Ishikawa (cell line): ENCODE measurements around the gene PDE4D.

Experiments used
- CEBPB ChIP-seq: IDR thresholded peaks from 2 replicates; pipeline ENCODE4 v1.6.1; 2012
- CREB1 ChIP-seq: IDR thresholded peaks from 2 replicates; pipeline ENCODE4 v1.6.1; 2012; ENCODE audit warnings: low read depth
- EGR1 ChIP-seq: IDR thresholded peaks from 2 replicates; pipeline ENCODE4 v1.6.1; 2012
- EP300 ChIP-seq: IDR thresholded peaks from 2 replicates; pipeline ENCODE4 v1.6.1; 2012; ENCODE audit warnings: borderline replicate concordance
- FOXM1 ChIP-seq: IDR thresholded peaks from 2 replicates; pipeline ENCODE4 v1.6.1; 2012; ENCODE audit warnings: low read depth, borderline replicate concordance
- NFIC ChIP-seq: IDR thresholded peaks from 2 replicates; pipeline ENCODE4 v1.6.1; 2012
- RAD21 ChIP-seq: IDR thresholded peaks from 2 replicates; pipeline ENCODE4 v1.6.1; 2012; ENCODE audit warnings: low read depth
- REST ChIP-seq: IDR thresholded peaks from 2 replicates; pipeline ENCODE4 v1.6.1; 2012; ENCODE audit warnings: low read depth, mild to moderate bottlenecking
- TAF1 ChIP-seq: IDR thresholded peaks from 2 replicates; pipeline ENCODE4 v1.6.1; 2012; ENCODE audit warnings: low read depth, mild to moderate bottlenecking
- TCF12 ChIP-seq: IDR thresholded peaks from 2 replicates; pipeline ENCODE4 v1.6.1; 2012; ENCODE audit warnings: low read depth
- TEAD4 ChIP-seq: IDR thresholded peaks from 2 replicates; pipeline ENCODE4 v1.6.1; 2012
- USF1 ChIP-seq: IDR thresholded peaks from 2 replicates; pipeline ENCODE4 v1.6.1; 2012
- YY1 ChIP-seq: IDR thresholded peaks from 2 replicates; pipeline ENCODE4 v1.6.1; 2012; ENCODE audit warnings: low read depth
- ZBTB7A ChIP-seq: IDR thresholded peaks from 2 replicates; pipeline ENCODE4 v1.6.1; 2012; ENCODE audit warnings: low read depth
- TF ChIP-seq, protein P1 (sequence below): IDR thresholded peaks from 2 replicates; pipeline ENCODE4 v1.6.1; 2012

PDE4D gene

GRCh38 chr5:59037453-59037852 is 856.1 kb downstream of the PDE4D start:
- TF ChIP-seq TAF1 (no peak), FOXM1 (no peak), ZBTB7A (no peak), YY1 (no peak), CREB1 (no peak), NFIC (no peak), USF1 (no peak), EP300 (no peak), CEBPB (no peak), EGR1 (no peak), TEAD4 (no peak), RAD21 (no peak), TCF12 (no peak), REST (no peak)
- TF ChIP-seq, protein P1, sequence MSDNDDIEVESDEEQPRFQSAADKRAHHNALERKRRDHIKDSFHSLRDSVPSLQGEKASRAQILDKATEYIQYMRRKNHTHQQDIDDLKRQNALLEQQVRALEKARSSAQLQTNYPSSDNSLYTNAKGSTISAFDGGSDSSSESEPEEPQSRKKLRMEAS, result no peak

- TF ChIP-seq YY1 (no peak), RAD21 (no peak), CEBPB (no peak), CREB1 (no peak), REST (no peak), EGR1 (no peak), USF1 (no peak), TAF1 (no peak), EP300 (no peak), NFIC (no peak), TEAD4 (no peak), TCF12 (no peak), FOXM1 (no peak), ZBTB7A (no peak)
- TF ChIP-seq, protein P1, result no peak
These were observed 856.5 kb downstream of the PDE4D start for GRCh38 chr5:59037041-59037440.

GRCh38 chr5:59036274-59036961 is 857.1 kb downstream of the PDE4D start:
- TF ChIP-seq CEBPB (peak; percentile 77), REST (no peak)

- no peak for TF ChIP-seq CREB1
- no peak for TF ChIP-seq EP300
- no peak for TF ChIP-seq NFIC
- no peak for TF ChIP-seq TAF1
- TF ChIP-seq USF1, result no peak
- TF ChIP-seq TCF12, result no peak
- no peak for TF ChIP-seq FOXM1
- TF ChIP-seq, protein P1, result no peak
- TF ChIP-seq YY1, result no peak
- no peak for TF ChIP-seq ZBTB7A
- TF ChIP-seq REST, result no peak
- TF ChIP-seq TEAD4, result no peak
These were observed 857.8 kb downstream of the PDE4D start for GRCh38 chr5:59035681-59036080.
